Measurements from ENCODE around the gene PLCL2. TPM values are rescaled to one million over a fixed set of nuclear protein-coding genes. Genes with fewer than 3 reads are reported as not detected.
A peak's percentile ranks its signal among the peaks of the same experiment; 100 is the strongest.

The PLCL2 gene
- total and polyA plus RNA-seq, 8 donors = 1.8 to 12.1 (median 7.4) TPM

DNA sequence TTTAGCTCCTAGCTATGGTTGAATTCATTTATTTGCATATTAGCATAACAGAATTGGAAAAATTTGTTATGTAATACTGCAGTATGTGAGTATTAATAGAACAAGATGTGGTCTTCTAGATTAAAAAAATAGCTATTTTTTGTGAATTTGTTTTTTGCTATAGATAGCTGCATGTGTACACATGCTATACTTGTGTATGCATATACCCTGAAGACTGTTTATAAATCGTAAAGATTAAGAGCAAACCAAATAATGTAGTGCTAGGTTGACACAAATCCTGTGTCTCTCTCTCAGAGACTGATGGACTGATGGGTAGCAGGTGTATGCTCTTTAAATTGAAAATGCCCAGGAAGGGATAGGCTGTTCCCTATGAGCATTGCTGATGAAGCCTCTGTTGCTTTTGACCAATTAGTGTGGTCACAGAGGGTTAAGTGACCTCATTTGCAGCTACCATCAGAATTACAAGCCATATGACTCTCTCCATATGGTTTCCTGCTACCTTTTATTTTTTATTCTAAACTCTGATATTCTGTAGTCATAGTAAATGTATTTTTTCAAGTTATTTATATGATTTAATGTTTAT is 9.0 kb downstream of the PLCL2 start:
- WGBS, 2 donors = 56 to 77% methylated on average over 1 of the region's 1 CpG
- FAIRE-seq (no peak), DNase-seq (no peak), ATAC-seq (no peak)
- H3K27me3 ChIP-seq = no peaks in the 10 kb centered on the region
- no peaks in the 10 kb centered on the region for H3K9me3 ChIP-seq
- intact Hi-C loops (cut with DNase I) = no loop called here
- H3K4me1 ChIP-seq = peaks cover 20 to 52% (median 50%) of the 10 kb centered on the region in 3 donors
- no peaks in the 10 kb centered on the region for H3K36me3 ChIP-seq
- H3K4me3 ChIP-seq = no peak overlapping the region
- TF ChIP-seq, protein P1, sequence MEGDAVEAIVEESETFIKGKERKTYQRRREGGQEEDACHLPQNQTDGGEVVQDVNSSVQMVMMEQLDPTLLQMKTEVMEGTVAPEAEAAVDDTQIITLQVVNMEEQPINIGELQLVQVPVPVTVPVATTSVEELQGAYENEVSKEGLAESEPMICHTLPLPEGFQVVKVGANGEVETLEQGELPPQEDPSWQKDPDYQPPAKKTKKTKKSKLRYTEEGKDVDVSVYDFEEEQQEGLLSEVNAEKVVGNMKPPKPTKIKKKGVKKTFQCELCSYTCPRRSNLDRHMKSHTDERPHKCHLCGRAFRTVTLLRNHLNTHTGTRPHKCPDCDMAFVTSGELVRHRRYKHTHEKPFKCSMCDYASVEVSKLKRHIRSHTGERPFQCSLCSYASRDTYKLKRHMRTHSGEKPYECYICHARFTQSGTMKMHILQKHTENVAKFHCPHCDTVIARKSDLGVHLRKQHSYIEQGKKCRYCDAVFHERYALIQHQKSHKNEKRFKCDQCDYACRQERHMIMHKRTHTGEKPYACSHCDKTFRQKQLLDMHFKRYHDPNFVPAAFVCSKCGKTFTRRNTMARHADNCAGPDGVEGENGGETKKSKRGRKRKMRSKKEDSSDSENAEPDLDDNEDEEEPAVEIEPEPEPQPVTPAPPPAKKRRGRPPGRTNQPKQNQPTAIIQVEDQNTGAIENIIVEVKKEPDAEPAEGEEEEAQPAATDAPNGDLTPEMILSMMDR (IDR thresholded peaks at IDR 0.05) = no peak
- H3K27ac ChIP-seq = no peak overlapping the region

DNA sequence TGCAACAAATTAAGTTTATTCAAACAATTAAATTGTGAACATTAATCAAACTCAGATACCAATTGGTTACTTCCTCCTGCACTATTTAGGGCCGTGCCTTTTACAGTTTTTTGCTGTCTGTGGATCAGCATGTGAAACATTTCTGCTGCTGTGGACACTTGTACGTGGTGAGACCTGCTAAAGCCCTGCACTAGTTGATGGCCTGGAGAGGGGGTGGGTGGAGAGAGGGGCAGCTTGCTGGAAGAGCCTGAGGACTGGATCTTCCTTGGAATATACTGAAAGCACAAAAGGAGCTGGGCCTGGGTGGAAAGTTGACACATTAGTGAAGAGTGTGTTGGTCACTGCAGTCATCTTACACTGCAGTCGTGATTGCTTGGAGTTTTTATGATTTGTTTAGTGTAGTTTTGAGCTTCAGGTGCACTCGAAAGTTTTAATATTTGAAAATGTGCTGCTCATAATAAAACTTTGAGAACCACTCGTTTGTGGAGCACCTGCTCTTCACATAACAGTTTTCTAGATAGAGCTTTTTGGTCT is 11.4 kb downstream of the PLCL2 start:
- intact Hi-C loops (cut with DNase I) = no loop called here
- H3K27ac ChIP-seq = peak overlapping the region in 3 of 4 donors; percentile 17 to 63 (median 55)

DNA sequence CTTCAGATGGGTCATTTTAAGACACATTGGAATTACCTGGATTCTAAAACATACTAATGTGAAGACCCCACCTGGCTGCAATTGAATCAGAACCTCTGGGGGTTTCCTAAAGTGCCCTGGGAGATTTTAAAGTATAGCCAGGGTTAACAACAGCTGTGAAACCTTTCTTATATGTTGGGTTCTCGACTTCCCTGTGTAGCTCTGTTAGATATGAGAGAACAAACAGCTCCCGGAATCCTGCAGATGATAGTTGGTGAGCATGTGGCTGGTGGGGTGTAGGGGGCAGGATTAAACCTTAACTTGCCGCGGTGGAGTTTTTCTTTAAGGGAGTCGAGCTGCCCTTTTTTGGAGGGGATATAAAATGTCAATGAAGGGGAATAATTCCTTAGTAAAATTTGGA is 12.1 kb downstream of the PLCL2 start:
- FAIRE-seq = no peak
- Histone ChIP-seq H3K4me3 (peak overlapping the region in 2 of 4 donors; percentile 18 to 38), H3K27ac (peak overlapping the region in 3 of 4 donors; percentile 17 to 63 (median 55)), H3K36me3 (no peaks in the 10 kb centered on the region), H3K27me3 (no peaks in the 10 kb centered on the region), H3K9me3 (no peaks in the 10 kb centered on the region), H3K4me1 (peaks cover 23 to 41% (median 29%) of the 10 kb centered on the region in 3 donors)
- TF ChIP-seq, protein P1 (IDR thresholded peaks at IDR 0.05) = no peak
- ATAC-seq = peak in 3 of 4 donors; percentile 40 to 62 (median 57)
- intact Hi-C loops (cut with DNase I) = no loop called here
- no peak for DNase-seq
- WGBS, 2 donors = 16 to 24% methylated on average over 5 of the region's 5 CpGs

More for the DNA sequence above, 11.4 kb downstream of the PLCL2 start:
- Histone ChIP-seq H3K4me3 (peak overlapping the region in 1 of 4 donors; percentile 4), H3K4me1 (peaks cover 20 to 48% (median 29%) of the 10 kb centered on the region in 3 donors), H3K27me3 (no peaks in the 10 kb centered on the region), H3K9me3 (no peaks in the 10 kb centered on the region), H3K36me3 (no peaks in the 10 kb centered on the region)
- ATAC-seq = peak; percentile 29 to 57 (median 42)
- FAIRE-seq = no peak
- TF ChIP-seq, protein P1 (IDR thresholded peaks at IDR 0.05) = no peak
- WGBS, 2 donors = 19 to 20% methylated on average over 5 of the region's 5 CpGs
- no peak for DNase-seq

DNA sequence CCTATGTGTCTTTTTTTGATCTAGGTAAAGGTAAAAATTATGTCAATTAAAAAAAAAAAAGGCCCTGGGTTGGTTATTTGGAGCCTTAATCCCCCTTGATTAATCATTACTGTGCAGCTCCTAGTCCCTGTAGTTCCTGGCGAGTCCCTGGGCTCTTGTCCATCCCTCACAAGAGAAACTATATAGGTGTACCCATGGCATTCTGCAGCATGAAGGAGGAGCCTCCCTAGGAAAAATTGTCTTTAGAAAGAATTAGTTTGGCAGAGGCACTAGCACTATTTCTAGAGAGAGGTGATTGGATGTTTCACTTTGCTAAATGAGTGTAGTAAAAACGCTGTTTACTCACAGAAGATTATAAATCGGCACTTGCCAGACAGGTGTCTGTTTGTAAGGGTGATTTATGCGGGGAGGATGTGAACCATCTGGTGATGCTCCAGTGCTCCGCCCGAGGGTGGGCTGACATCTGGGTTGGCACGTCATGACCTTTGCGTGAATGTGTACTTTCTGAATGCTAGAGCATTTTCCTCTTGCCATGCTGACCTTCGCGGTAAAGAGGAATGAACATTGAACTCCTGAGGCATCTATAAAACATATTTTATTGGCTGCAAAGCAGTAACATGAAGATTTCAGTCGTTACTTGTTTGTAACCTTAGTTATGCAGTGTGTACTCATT is 12.6 kb downstream of the PLCL2 start:
- FAIRE-seq = no peak
- intact Hi-C loops (cut with DNase I) = no loop called here
- H3K9me3 ChIP-seq = no peaks in the 10 kb centered on the region
- H3K27me3 ChIP-seq = no peaks in the 10 kb centered on the region
- peak overlapping the region in 2 of 4 donors; percentile 1 to 63 for H3K27ac ChIP-seq
- peaks cover 23 to 36% (median 29%) of the 10 kb centered on the region in 3 donors for H3K4me1 ChIP-seq
- 8 to 11% methylated on average over 11 of the region's 11 CpGs for WGBS, 2 donors
- peak overlapping the region in 2 of 4 donors; percentile 18 to 38 for H3K4me3 ChIP-seq
- DNase-seq = no peak
- TF ChIP-seq, protein P1 (IDR thresholded peaks at IDR 0.05) = no peak
- H3K36me3 ChIP-seq = no peaks in the 10 kb centered on the region
- ATAC-seq = peak; percentile 40 to 80 (median 66)
